ENCODE measurements around the gene CDON. TPM values are rescaled to one million over a fixed set of nuclear protein-coding genes. Genes with fewer than 3 reads are reported as not detected.

Gene CDON
- total and polyA plus RNA-seq, 9 donors, result 15.0 to 211 (median 124) TPM

GRCh38 chr11:125943661-125944349, 118.9 kb downstream of the CDON start:
- peaks cover 1% of the 10 kb centered on the region for H3K4me1 ChIP-seq (ENCODE audit: insufficient read depth)
- H3K4me3 ChIP-seq, result no peak overlapping the region
- intact Hi-C loops (cut with DNase I), result loop anchor here in 2 of 4 donors (5.0 to 10.0 kb wide), 2 partner anchors 111 to 248 kb away; no protein-coding TSS in a partner anchor
- H3K9me3 ChIP-seq, result no peaks in the 10 kb centered on the region
- TF ChIP-seq CTCF (IDR thresholded peaks at IDR 0.05) (no peak), POLR2A (IDR thresholded peaks at IDR 0.05) (no peak), EP300 (IDR thresholded peaks at IDR 0.05) (no peak)
- H3K27ac ChIP-seq, result no peak overlapping the region
- peak in 1 of 5 donors; percentile 3 for DNase-seq
- H3K36me3 ChIP-seq, result no peaks in the 10 kb centered on the region
- no peaks in the 10 kb centered on the region for H3K27me3 ChIP-seq
- 85 to 96% (median 91%) methylated on average over 9 of the region's 9 CpGs for WGBS, 3 donors

DNA sequence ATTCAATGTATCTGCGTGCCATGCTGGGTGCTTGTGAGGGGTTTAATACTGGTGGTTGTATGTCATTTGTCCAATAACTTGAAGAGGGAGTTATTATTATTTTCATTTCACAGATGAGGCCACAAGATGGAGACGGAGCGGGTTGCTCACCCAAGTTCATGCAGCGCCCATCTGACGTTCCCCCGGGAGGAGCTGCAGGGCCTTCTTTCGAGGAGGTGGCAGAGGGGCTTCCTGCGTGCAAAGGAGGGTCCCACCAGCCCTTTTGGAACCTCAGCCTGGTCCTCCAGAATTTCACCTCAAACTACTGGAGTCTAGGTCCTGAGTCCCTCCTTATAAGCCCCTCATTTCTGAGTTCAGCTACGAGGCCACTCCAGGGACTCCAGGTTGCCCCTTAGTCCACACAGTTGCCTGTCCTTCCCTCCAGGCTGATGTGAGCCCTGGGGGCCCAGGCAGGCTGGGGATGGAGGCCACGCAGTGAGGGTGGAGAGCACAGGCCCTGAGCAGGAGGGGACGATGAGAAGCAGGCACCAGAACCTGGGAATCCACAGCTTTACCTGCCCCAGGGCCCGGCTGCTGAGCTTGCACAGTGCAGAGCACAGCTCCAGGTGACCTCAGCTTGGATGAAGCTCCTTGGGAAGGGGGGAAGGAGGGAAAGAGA, 119.8 kb downstream of the CDON start:
- Histone ChIP-seq H3K4me1 (ENCODE audit: insufficient read depth) (peaks cover 1% of the 10 kb centered on the region), H3K9me3 (no peaks in the 10 kb centered on the region), H3K27ac (no peak overlapping the region), H3K27me3 (no peaks in the 10 kb centered on the region), H3K4me3 (no peak overlapping the region), H3K36me3 (no peaks in the 10 kb centered on the region)
- peak in 1 of 5 donors; percentile 5 for DNase-seq
- WGBS, 3 donors, result 87 to 94% (median 92%) methylated on average over 12 of the region's 12 CpGs
- TF ChIP-seq POLR2A (IDR thresholded peaks at IDR 0.05), result no peak
- no peak for TF ChIP-seq EP300 (IDR thresholded peaks at IDR 0.05)
- TF ChIP-seq CTCF (IDR thresholded peaks at IDR 0.05), result no peak
- intact Hi-C loops (cut with DNase I), result loop anchor here in 2 of 4 donors (5.0 to 10.0 kb wide), 2 partner anchors 112 to 249 kb away; no protein-coding TSS in a partner anchor

DNA sequence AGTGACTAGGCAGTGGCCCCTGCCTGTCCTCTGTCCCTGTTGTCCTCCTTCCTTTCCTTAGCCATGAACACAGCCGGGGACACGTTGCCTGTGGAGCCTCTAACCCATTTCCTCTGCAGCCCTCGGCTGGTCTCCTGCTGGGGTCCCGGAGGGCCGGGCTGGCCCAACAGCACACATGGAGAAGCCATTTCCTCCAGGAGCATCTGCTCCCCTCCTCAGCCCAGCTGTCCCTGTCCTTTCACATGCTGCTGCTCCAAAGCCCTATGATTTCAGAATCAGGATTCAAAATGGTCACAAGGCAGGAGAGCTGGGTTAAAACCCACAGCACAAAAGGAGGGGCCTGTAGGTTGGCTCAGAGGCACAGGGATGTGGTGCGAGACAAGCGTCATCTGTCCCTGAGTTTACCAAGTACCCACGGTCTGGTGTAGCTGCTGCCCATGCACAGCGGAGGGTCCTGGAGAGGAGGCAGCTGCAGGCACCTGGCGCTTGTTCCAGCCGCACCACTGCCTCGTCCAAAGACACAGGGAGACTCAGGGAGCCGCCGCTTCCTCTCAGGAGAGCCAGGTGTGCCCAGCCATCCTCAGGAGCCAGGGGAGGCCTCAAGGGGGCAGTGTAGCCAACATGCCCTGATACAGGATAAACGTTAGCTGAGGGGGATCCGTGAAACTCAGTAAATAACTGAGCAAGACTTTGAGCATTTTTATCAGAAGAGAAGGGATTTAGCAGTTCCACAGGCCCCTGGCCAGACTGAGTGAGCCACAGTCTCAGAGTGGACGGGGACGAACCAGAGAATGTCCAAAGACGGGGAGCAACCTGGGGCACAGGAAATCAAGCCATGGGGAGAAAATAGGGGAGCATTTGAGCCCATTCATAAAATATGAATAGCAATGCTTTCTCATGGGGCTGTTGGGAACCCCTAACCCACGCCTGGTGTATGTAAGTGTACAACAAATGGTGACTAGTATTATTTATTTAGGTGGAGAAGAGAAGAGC, 120.8 kb downstream of the CDON start:
- no peak overlapping the region for H3K4me3 ChIP-seq
- H3K4me1 ChIP-seq (ENCODE audit: insufficient read depth), result peaks cover 1% of the 10 kb centered on the region
- intact Hi-C loops (cut with DNase I), result loop anchor here in 2 of 4 donors (5.0 to 10.0 kb wide), 2 partner anchors 113 to 250 kb away; no protein-coding TSS in a partner anchor
- H3K9me3 ChIP-seq, result no peaks in the 10 kb centered on the region
- TF ChIP-seq POLR2A (IDR thresholded peaks at IDR 0.05), result no peak
- TF ChIP-seq EP300 (IDR thresholded peaks at IDR 0.05), result no peak
- peak in 2 of 3 donors; percentile 32 to 39 for TF ChIP-seq CTCF (IDR thresholded peaks at IDR 0.05)
- WGBS, 3 donors, result 40 to 55% (median 44%) methylated on average over 20 of the region's 20 CpGs
- DNase-seq, result peak; percentile 55 to 75 (median 72)
- H3K27me3 ChIP-seq, result no peaks in the 10 kb centered on the region
- no peak overlapping the region for H3K27ac ChIP-seq
- no peaks in the 10 kb centered on the region for H3K36me3 ChIP-seq

DNA sequence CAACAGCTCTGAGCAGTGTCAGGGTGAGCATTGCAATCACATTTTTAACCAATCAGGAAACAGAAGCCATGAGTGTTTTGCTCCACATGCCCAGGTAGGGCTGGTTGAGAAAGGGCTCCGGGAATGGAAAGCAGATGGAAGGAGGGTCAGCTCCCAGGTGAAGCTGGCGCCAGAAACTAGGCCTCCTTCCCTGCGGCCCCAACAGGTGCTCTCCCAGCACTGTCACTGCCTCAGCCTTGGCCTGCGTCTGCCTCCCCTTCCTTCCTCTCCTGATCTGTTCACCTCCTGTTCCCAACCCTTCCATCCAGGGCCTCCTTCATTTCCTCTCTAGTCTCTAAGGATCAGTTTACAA, 121.4 kb downstream of the CDON start:
- Histone ChIP-seq H3K4me3 (no peak overlapping the region), H3K27me3 (no peaks in the 10 kb centered on the region), H3K36me3 (no peaks in the 10 kb centered on the region), H3K4me1 (ENCODE audit: insufficient read depth) (peaks cover 1% of the 10 kb centered on the region), H3K9me3 (no peaks in the 10 kb centered on the region), H3K27ac (no peak overlapping the region)
- 78 to 96% (median 90%) methylated on average over 4 of the region's 4 CpGs for WGBS, 3 donors
- DNase-seq, result peak in 1 of 5 donors; percentile 1
- TF ChIP-seq EP300 (IDR thresholded peaks at IDR 0.05) (no peak), POLR2A (IDR thresholded peaks at IDR 0.05) (no peak)
- intact Hi-C loops (cut with DNase I), result loop anchor here in 2 of 4 donors (5.0 to 10.0 kb wide), 2 partner anchors 114 to 251 kb away; no protein-coding TSS in a partner anchor
